GM19452 (cell line): Measurements from ENCODE around the gene ARL3.
"Not testable (repeated sequence)": the region's sequence is repeated elsewhere in the genome, so short reads cannot be mapped to it uniquely, and the experiment has no call there.

ENCODE experiments used
- ATAC-seq: cut with Tn5 transposase; IDR thresholded peaks from one replicate; pipeline ENCODE4 v1.9.1; 2021; ENCODE audit not compliant: unreplicated experiment

Gene ARL3

DNA sequence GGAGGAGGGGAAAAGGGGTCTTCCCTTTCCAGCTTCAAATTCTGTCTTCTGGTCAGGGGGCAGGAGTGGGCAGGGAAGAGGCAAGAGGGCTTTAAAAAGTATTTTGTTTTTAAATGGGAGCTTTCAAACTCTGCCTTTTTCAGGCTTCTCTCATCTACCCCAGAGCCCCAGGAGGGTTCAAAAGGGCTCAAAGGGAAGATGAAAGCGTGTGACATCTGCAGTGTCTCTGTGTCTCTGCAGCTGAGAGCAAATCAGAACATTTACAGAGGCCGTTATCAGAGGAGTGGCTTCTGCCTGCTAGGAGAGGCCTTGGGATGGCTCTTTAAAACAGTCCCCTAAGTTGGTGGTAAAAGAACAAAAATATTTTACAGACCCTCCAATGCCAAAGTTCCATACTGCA lies 39.6 kb downstream of the ARL3 start:
- no peak for ATAC-seq

DNA sequence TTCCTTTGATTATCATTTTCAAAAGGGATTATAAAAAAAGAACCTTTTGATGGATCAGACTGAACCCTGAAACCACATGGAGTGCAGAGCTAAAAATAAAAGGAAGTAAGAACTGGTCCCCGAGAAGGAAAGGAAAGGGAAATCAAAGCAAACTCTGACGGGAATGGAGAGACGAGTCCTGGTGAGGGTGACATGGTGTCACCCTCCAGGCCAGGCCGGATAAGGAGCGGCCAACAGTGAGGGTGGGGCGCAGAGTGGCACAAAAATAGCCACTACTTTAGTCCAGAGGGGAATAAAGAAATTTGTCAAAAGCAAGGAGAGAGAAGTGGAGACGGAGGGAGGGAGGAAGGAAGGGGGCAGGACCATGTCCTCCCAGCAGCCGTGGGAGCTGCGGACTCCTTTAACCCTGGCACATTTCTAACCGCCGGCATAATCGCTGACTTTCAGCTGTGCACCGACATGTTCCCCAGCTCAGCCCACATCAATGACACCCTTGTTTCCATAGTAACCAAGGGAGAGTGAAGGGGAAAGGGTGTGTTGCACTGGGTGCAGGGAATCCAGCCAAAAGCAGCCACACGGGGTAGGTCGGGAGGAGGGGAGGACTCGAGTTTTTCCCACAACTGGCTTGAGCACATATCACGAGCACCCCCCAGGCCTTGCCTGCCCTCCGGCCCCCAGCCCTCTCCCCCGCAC lies 40.2 kb downstream of the ARL3 start:
- ATAC-seq, result no peak

GRCh38 chr10:102673236-102673818 lies 40.9 kb downstream of the ARL3 start:
- ATAC-seq, result no peak

DNA sequence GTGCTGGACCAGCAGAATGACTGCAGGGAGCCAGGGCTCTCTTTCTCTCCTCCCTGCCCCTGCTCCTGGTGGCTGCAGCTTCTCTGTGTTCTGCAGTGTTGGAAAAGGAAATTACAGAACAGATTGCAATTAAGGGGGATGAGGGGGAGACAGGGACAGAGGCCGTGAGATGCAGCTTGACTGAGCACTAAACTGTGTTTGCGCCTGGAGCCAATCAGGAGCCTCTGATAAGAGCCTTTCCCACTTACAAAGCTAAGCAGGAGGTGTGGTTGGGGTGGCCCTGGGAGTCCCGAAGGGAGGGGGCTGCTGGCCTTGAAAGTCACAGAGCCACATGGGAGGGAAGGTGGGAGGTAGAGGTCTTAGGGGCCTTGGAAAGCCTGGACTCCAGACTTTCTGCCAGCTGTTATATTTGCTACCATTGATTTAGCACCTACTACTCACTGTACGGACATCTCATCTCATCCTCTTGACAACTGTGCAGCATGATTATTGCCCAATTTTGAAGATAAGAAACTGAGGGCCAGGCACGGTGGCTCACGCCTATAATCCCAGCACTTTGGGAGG lies 43.2 kb downstream of the ARL3 start:
- ATAC-seq, result no peak

DNA sequence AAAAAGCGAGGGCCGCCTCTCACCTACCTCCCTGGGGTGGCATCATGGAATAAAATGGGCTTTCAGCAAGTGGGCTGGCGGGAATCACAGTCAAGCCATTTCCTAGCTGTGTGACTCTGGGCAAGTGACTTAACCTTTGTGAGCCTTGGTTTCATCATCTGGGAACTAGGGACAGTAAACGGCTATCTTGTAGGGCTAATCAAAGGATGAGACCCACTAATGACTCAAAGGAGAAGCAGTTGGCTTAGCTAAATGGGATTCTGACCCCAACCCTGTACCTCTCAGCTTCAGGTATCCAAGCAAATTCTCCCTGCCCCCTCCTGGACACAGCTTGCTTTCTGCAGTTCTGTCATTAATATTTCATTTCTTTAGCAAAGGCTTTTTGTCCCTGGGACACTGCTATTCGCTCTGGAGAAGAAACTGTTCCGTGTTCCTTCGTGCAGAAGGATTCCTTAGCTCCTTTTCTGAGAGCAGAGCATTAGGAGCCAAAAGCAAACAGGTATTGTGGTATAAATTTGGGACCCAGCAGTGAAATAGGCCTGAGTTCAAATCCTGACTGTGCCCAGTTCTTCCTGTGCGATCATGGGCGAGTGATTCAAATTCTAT lies 44.0 kb downstream of the ARL3 start:
- ATAC-seq, result no peak

GRCh38 chr10:102669206-102670064 lies 44.8 kb downstream of the ARL3 start:
- no peak for ATAC-seq

GRCh38 chr10:102668326-102669107 lies 45.7 kb downstream of the ARL3 start:
- ATAC-seq, result no peak

DNA sequence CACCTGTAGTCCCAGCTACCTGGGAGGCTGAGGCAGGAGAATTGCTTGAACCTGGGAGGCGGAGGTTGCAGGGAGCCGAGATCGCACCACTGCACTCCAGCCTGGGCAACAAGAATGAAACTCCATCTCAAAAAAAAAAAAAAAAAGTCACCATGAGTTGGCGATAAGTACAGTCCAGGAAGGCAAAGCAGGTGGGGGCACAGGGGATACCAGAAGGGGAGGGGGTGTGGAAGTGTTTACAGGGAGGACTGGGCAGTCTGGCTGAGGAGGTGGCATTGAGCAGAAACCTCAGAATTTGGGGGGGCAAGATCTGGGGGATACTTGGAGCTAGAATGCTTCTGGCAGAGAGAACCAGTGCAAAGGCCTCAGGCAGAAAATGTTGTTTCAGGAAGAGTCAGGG lies 46.8 kb downstream of the ARL3 start:
- not testable (repeated sequence) for ATAC-seq

- no peak for ATAC-seq
Measured at GRCh38 chr10:102665904-102666509, 48.2 kb downstream of the ARL3 start.

DNA sequence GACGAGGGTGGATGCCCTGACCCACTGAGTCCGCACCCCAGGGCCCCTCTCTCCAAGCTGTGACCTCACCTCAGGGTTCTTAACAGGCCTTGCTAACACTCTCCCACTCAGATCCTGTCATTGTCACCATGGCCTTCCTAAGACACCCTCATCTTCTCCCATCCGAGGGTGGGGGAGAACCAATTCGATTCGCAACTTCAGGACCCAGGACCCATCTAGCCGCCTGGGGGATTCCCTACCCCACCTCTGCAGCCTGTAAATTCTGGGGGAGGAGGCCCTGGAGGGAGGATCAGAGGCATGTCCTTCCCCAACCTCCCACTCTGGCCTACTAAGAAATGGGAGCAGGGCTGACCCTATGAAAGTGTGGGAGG lies 52.6 kb downstream of the ARL3 start:
- peak; percentile 18 for ATAC-seq

GRCh38 chr10:102660888-102661657 lies 53.1 kb downstream of the ARL3 start:
- peak; percentile 83 for ATAC-seq

DNA sequence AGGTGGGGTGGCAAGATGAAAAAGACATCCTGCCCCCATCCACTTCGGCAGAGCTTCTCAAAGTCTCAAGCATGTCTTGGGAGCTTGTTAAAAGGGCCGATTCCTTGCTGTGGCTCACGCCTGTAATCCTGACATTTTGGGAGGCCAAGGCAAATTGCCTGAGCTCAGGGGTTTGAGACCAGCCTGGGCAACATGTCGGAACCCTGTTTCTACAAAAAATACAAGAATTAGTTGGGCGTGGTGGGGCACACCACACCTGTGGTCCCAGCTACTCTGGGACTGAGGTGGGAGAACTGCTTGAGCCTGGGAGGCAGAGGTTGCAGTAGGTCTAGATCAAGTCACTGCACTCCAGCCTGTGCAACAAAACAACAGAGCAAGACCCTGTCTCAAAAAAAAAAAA lies 55.4 kb downstream of the ARL3 start:
- ATAC-seq, result no peak

GRCh38 chr10:102657984-102658724 lies 56.0 kb downstream of the ARL3 start:
- ATAC-seq, result no peak

- no peak for ATAC-seq
Measured at GRCh38 chr10:102657451-102657850, 56.7 kb downstream of the ARL3 start.

GRCh38 chr10:102656791-102657371 lies 57.3 kb downstream of the ARL3 start:
- ATAC-seq, result no peak

- ATAC-seq, result no peak
Measured at GRCh38 chr10:102656026-102656425, 58.2 kb downstream of the ARL3 start.

DNA sequence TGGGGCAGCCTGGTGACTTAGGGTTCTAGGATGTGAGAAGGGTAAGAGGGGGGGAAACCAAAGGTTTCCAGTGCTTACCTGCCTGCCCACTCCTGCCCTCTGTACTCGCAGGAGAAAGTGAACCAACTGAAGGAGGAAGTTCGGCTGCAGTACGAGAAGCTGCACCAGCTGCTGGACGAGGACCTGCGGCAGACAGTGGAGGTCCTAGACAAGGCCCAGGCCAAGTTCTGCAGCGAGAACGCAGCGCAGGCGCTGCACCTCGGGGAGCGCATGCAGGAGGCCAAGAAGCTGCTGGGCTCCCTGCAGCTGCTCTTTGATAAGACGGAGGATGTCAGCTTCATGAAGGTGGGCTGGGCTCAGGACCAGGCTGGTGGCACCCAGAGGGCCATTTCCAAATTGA lies 59.2 kb downstream of the ARL3 start:
- no peak for ATAC-seq

DNA sequence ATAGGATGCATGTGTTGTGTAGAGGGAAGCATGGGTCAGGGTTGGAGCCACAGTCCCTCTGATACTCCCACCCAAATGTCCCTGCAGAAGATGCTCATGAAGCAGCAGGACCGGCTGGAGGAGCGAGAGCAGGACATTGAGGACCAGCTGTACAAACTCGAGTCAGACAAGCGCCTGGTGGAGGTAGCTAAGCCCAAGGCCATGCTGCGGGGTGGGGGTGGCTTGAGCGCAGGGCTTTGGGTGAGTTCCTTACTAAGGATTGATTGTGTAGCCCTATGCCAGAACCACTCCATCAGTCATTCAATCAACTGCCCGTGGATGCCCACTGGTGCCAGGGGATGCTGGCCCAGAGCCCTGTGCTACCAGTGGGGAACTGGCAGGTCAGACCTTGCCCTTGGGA lies 59.6 kb downstream of the ARL3 start:
- no peak for ATAC-seq
